GM18511 (cell line): ENCODE data around the gene ANKS1B.

Experiments
- ATAC-seq: cut with Tn5 transposase; IDR thresholded peaks from one replicate; pipeline ENCODE4 v1.9.1; 2021; ENCODE audit warnings: mild to moderate bottlenecking, moderate library complexity; ENCODE audit not compliant: unreplicated experiment

ANKS1B gene

GRCh38 chr12:99232324-99232723, 752.4 kb downstream of the ANKS1B start:
- no peak for ATAC-seq

DNA sequence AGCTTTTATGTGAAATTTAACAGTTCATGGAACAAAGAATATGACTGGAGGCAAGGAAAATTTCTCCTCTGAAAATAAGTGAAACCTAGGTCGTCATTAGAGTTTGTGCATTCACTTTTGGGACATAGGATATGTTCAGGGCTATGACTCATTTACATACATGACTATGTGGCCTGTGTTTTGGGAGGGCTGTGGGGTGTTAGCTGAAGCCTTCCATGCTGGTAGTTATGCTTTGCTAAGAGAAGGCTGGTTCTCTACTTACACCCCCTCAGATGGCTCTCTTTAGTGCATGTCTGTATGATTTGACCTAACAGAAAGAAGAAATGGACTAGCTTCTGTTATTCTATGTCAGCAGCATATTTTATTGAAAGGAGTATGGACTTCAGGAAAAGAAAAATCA, 753.7 kb downstream of the ANKS1B start:
- ATAC-seq, result no peak

- no peak for ATAC-seq
Observed at GRCh38 chr12:99224237-99224636, 760.5 kb downstream of the ANKS1B start.

- no peak for ATAC-seq
Observed at GRCh38 chr12:99223579-99223978, 761.2 kb downstream of the ANKS1B start.

- no peak for ATAC-seq
Observed at GRCh38 chr12:99213047-99213446, 771.7 kb downstream of the ANKS1B start.

DNA sequence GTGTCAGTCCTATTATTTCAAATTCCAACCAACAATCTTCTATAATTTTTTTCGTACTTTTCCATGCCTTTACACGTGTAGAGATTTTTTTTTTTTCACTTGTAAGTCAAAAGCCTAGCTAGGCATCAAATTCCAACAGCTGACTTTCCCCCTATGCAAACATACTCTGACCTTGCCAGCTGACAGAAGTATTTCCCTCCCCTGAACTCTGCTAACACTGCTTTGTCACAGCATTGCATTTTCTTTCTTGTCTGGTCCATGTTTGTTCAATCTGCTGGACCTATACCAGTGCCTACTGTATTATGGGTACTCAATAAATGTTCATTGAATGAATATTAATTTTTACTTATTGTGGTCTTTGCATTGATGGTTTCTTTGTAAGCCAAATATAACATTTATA, 772.5 kb downstream of the ANKS1B start:
- ATAC-seq, result no peak

GRCh38 chr12:99205111-99205510, 779.6 kb downstream of the ANKS1B start:
- no peak for ATAC-seq

GRCh38 chr12:99201906-99202645, 782.7 kb downstream of the ANKS1B start:
- ATAC-seq, result no peak

DNA sequence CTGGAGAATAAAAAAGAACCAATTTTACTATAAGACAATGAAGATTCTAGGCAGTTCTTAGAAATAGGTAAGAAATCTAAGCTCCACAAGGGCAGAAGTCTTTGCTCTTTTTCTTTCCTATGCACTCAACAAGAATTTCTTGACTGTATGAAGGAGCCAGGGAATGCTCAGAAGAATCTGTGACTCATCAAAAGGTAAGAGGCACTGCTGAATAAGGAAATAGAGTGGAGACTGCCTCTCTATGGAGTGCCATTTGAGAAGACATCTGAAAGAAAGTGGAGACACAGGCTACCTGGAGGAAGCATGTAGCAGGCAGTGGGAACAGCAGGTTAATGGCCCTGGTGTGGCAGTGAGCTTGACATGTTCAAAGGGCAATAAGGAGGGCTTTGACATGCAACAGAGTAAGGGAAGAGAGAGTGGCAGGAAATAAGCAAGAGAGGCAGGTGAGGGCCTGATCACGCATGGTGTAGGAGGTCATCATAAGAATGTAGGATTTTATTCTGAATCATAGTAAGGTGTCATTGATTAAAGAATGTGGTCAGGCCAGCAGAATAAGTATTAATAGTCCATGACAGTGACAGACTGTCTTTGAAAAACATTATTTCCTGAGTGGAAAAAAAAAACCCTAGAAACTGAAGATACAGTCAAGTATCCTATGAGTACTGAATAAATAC, 783.9 kb downstream of the ANKS1B start:
- no peak for ATAC-seq

DNA sequence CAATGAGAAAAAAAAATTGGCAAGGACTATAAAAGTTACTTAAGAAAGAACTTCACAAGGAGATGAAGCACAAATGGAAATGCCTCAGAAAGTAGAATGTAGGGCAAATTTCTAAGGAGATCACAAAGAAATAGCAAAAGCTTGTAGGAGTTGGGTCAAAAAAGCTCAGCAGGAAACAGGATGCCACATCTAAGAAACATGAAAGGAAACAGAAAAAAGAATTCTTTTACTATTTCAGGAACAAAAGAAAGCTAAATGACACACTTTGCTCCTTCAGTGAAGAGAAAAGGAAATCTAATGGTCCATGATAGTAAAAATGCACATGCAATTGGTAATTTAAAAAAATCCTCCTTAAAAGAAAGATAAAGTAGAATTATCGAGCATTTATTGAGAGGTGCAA, 789.3 kb downstream of the ANKS1B start:
- ATAC-seq, result no peak

- no peak for ATAC-seq
Observed at GRCh38 chr12:99192489-99192888, 792.2 kb downstream of the ANKS1B start.

DNA sequence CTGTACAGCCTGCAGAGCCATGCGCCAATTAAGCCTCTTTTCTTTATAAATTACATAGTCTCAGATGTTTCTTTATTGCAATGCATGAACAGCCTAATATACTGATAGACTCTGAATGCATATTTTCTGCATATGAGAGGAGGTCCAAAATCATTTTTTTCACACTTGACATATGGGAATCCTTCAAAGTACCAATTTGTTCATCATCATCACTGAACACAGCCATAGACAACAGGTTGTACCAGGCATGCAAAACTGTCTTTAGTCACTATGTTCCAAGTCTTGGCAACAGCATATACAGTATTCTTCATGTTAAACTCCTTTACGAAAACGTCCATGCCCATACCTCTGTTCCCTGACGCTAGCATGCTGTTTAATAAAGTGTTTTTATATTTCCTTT, 807.9 kb downstream of the ANKS1B start:
- no peak for ATAC-seq

GRCh38 chr12:99170461-99170860, 814.3 kb downstream of the ANKS1B start:
- no peak for ATAC-seq

- no peak for ATAC-seq
Observed at GRCh38 chr12:99170037-99170436, 814.7 kb downstream of the ANKS1B start.

GRCh38 chr12:99157946-99158345, 826.8 kb downstream of the ANKS1B start:
- no peak for ATAC-seq

DNA sequence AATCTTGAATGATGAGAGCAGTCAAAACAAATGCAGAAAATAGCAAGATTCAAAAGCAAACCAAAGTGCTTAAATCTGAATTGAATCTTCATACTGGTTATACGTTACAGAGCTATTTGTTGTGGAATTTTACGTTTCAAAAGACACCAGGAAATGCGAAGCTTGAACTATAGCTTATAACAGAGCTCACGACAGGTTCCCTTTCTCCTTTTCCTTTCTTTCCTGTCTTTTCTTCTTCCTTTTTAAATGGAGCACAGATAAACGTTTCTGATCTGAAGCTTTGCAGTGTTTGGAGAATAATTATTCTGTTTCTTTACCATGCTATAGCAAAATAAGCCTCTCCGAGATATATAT, 829.8 kb downstream of the ANKS1B start:
- no peak for ATAC-seq

- no peak for ATAC-seq
Observed at GRCh38 chr12:99154216-99154982, 830.3 kb downstream of the ANKS1B start.

- ATAC-seq, result no peak
Observed at GRCh38 chr12:99153293-99153692, 831.4 kb downstream of the ANKS1B start.

- no peak for ATAC-seq
Observed at GRCh38 chr12:99152337-99152736, 832.4 kb downstream of the ANKS1B start.

GRCh38 chr12:99151744-99152143, 833.0 kb downstream of the ANKS1B start:
- ATAC-seq, result no peak

DNA sequence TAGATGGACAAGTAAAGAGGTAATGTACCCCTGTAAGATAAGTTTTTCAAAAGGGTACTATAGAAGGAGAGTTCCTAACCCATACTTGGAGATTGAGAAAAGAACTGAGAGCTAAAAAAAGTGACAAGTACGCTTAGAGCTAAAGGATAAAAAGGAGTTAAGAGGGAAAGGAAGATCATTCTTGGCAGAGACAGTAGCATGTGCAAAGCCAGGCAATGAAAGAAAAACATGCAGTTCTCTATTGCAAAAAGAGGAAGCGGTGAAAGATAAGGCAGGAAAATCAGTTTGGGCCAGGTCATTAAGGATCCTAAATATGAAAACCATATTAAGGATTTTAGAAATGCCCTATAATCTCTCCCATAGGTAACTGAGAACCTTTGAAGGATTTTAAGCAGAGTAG, 837.6 kb downstream of the ANKS1B start:
- no peak for ATAC-seq

GRCh38 chr12:99146730-99147129, 838.0 kb downstream of the ANKS1B start:
- ATAC-seq, result no peak
